22Rv1 (cell line): ENCODE data around the gene NOLC1.
A peak's percentile ranks its signal among the peaks of the same experiment; 100 is the strongest.

Source experiments
- H3K27ac ChIP-seq: fragments of 450-650 bp; 2 replicates; pipeline ENCODE4 v1.5.1; 2017
- ZFX ChIP-seq: fragments of 450-650 bp; IDR thresholded peaks from 2 replicates; pipeline ENCODE4 v1.6.1; 2017; ENCODE audit warnings: antibody characterized with exemption, borderline replicate concordance
- TF ChIP-seq, protein P1 (sequence below): fragments of 450-650 bp; IDR thresholded peaks from 2 replicates; pipeline ENCODE4 v1.5.1; 2017; ENCODE audit warnings: mild to moderate bottlenecking

The NOLC1 gene

DNA sequence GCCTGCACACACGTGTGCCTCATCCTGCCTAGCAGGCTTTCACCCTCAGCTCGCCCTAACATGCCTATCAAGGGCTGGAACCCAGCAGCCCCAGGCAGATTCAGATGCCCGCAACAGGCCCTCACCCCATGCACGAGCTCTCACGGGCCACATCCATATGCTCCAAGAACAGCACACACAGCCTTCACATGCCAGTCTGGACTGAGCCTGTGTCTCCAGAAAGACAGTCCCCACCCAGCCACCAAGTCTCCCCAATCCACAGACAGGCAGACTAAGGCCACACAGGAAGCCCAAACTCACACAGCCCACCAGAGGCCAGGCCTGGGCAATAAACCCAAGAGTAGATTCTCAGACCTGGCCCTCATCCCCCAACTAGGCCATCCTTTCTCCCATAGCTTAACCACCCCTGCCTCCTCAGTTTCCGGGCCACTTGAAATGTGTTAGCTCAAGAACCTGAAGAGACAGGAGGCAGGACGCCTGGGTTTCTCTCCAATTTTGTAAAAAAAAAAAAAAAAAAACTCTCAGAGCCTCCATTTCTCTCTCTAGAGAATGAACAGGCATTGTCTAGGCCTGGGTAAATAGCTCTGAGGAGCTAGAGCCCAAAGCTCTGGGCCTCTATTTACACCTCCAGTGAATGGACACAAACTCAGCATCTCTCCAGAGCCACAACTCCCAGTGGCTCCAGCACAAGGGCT is 38.8 kb upstream of the NOLC1 start:
- TF ChIP-seq, protein P1, sequence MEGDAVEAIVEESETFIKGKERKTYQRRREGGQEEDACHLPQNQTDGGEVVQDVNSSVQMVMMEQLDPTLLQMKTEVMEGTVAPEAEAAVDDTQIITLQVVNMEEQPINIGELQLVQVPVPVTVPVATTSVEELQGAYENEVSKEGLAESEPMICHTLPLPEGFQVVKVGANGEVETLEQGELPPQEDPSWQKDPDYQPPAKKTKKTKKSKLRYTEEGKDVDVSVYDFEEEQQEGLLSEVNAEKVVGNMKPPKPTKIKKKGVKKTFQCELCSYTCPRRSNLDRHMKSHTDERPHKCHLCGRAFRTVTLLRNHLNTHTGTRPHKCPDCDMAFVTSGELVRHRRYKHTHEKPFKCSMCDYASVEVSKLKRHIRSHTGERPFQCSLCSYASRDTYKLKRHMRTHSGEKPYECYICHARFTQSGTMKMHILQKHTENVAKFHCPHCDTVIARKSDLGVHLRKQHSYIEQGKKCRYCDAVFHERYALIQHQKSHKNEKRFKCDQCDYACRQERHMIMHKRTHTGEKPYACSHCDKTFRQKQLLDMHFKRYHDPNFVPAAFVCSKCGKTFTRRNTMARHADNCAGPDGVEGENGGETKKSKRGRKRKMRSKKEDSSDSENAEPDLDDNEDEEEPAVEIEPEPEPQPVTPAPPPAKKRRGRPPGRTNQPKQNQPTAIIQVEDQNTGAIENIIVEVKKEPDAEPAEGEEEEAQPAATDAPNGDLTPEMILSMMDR = no peak
- no peak for TF ChIP-seq ZFX
- peak overlapping the region; percentile 61 for H3K27ac ChIP-seq

DNA sequence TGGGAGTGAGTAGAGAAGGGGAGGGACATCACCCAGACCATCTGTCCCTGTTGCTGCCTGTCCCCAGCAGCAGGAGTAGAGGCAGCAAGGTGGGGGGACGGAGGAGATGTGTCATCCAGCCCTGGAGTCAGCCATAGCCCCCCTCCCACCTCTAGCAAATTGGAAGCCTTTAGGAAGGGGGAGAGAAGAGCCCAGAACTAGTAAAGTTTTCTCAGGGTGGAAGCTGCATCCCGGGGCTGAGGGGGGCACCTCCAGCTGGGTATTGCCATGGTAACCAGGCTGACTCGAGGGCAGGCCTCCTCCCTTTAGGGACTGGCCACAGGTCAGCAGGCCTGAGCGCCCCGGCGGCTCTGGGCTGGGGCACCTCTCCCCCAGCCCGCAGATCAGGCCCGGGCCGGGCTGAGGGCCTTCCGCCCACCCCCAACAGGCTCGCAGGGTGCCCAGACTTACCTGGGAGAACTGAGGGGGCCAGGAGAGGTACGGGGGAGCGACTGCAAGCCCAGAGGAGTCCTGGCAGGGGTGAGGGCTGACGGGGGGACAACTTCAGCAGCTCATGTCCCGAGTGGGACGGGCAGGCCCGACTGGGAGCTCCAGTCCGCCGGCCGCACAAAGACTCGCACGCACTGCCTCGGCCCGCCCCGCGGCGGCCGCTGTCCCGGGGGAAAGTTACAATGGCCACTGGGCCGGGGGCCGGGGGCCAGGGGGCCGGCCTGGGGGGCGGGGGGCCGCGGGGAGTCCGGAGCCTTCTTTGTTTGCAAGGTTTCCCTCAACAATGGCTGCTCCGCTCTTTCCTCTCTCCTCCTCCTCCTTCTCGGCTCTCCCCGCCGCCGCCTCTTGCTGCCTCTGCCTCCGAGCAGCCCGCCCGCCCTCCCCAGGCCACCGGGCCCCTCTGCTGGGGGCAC is 38.0 kb upstream of the NOLC1 start:
- TF ChIP-seq, protein P1 = no peak
- TF ChIP-seq ZFX = no peak
- peak overlapping the region; percentile 61 for H3K27ac ChIP-seq

DNA sequence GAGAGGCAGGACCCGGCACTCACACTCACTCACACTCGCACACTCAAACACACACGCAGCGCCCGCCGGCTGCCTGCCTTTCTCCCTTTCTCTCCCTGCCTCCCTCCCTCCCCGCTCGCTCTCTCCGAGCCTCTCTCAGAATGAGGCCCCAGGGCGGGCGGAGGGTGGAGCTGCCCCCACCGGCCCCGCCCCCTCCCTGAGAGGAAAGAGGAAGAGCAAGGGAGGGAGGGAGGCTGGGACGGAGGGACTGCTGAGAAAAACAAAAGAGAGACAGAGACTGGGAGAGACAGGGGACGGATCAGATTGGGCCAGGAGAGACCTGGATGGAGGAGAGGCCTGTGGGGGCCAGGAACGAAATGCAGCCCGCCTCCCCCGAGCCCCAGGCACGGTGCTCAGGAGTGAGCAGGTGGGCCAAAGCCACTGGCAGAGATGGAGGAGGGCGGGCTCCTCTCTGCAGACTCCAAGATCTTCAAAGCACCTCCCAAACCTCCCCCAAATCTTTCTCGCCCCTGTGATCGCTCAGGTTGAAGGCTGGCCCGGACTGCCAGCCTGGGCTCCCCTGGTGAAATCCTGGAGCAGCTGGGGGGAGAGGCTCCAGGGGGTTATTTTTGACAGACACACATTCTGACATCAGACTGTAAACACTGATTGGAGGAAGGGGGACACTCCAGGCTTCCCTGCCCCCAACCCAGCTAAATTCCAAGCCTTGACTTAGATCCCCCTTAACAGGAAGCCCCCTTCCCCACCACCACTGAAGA is 37.1 kb upstream of the NOLC1 start:
- H3K27ac ChIP-seq = peak overlapping the region; percentile 61
- TF ChIP-seq, protein P1 = no peak
- no peak for TF ChIP-seq ZFX

DNA sequence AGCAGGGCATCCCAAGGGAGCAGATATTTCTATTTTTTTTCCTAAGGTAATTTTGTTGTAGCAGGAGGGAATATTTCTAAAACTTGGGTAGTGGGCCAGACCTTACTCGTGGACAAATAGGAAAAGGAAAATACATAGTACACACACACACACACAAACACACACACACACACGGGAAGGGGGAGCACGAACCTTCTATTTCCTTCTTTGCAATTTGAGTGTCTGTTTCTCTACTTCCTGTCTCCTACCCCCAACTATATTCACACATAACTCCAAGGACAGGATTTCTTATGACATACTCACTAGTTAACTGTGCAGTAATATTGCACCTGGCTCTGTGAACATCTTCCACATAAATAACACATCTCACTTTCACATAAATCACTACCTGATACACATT is 36.4 kb upstream of the NOLC1 start:
- H3K27ac ChIP-seq = peak overlapping the region; percentile 61
- TF ChIP-seq, protein P1 = no peak
- TF ChIP-seq ZFX = no peak

DNA sequence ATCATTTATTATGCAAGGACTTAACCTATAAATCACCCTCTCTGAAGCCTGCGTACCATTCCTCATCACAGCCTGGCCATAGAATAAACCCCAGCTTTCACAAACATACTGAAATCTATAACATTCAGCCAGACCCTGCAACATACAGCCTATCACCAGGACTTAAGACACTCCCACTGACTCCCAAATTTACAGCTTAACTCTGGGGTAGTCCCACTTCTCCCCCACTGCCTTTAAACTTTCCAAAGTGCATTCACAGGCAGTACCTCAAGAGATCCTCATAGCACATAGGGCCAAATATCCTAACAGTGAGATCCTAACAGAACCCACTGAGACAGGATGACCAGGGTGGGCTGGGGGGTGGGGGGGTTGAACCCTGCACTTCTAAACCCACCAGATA is 35.5 kb upstream of the NOLC1 start:
- peak overlapping the region; percentile 77 for H3K27ac ChIP-seq
- TF ChIP-seq, protein P1 = no peak
- no peak for TF ChIP-seq ZFX

DNA sequence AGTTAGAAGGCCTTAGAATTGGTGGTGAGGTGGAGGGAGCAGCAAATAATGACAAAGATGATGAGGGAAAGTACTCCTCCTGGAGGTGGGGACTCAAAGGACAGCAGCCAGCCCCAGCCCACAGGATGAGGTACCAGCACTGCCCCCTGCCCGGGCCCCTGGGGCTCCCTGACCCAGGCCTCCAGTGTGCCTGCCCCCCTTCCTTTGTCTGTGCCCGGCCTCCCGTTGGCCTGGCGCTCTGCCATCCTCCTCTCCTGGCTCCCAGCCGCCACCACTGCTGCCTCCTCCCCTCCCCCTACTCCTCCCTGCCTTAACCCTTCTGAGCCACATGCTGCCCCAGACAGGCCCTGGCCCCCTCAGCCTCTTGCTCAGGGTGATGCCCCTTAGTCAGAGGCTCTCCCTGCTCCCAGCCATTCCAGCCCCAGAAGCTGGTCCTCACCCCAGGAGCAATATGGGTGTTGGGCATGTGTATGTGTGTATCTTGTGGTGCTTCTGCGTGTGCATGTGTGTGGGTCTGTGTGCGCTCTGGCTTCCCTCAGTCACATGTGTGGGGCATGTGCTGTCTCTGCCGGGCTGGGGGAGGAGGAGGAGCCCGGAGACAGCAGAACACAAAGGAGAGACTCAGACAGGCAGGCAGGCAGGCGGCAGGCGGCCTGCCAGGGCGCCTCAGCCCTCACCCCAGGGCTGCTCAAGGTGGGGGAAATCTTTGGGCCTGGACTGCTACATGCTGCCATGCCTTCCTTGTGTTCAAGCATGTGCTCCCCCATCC is 34.6 kb upstream of the NOLC1 start:
- peak overlapping the region; percentile 77 for H3K27ac ChIP-seq
- TF ChIP-seq, protein P1 = peak; percentile 27; the same call in 1 of the 2 replicates
- no peak for TF ChIP-seq ZFX
